SK-N-SH treated with all-trans-retinoic acid at 6 μM for 48 hours (cell line): Measurements from ENCODE around the gene DOHH.

Source experiments
- BACH2 ChIP-seq: fragments of 250-450 bp; sonication (Bioruptor Pico); IDR thresholded peaks from 2 replicates; pipeline ENCODE4 v1.9.0; 2021; ENCODE audit warnings: mild to moderate bottlenecking, borderline replicate concordance
- CSDC2 ChIP-seq: fragments of 250-450 bp; sonication (Bioruptor Pico); IDR thresholded peaks from 2 replicates; pipeline ENCODE4 v1.5.0; 2020; ENCODE audit warnings: mild to moderate bottlenecking, moderate library complexity
- PATZ1 ChIP-seq: fragments of 250-450 bp; sonication (Bioruptor Pico); IDR thresholded peaks from 2 replicates; pipeline ENCODE4 v1.8.0; 2020; ENCODE audit warnings: mild to moderate bottlenecking, moderate library complexity, borderline replicate concordance
- POU6F1 ChIP-seq: fragments of 250-450 bp; sonication (Bioruptor Pico); IDR thresholded peaks from 2 replicates; pipeline ENCODE4 v1.8.0; 2021; ENCODE audit warnings: low read depth, mild to moderate bottlenecking, moderate library complexity, borderline replicate concordance
- PPARA ChIP-seq: fragments of 250-450 bp; sonication (Bioruptor Pico); IDR thresholded peaks from 2 replicates; pipeline ENCODE4 v1.5.0; 2020; ENCODE audit warnings: mild to moderate bottlenecking, borderline replicate concordance
- ZC3H10 ChIP-seq: fragments of 250-450 bp; sonication (Bioruptor Pico); IDR thresholded peaks from 2 replicates; pipeline ENCODE4 v1.5.1; 2021; ENCODE audit warnings: mild to moderate bottlenecking, moderate library complexity
- ZNF8 ChIP-seq: fragments of 450-650 bp; formaldehyde crosslinking; IDR thresholded peaks from 2 replicates; pipeline ENCODE4 v1.5.0; 2020; ENCODE audit warnings: mild to moderate bottlenecking, moderate library complexity

GRCh38 chr19:3543150-3544057, 42.9 kb upstream of the DOHH start:
- TF ChIP-seq CSDC2 (CRISPR knock-in tag) (no peak), PATZ1 (no peak), PPARA (CRISPR knock-in tag) (no peak), BACH2 (CRISPR knock-in tag) (no peak), ZC3H10 (CRISPR knock-in tag) (no peak), ZNF8 (no peak), POU6F1 (no peak)
